ENCODE measurements around the gene ATP2B2.

Gene ATP2B2

GRCh38 chr3:10519236-10519635, 13.8 kb upstream of the ATP2B2 start:
- no peak for TF ChIP-seq TCF4 (CRISPR knock-in tag; IDR thresholded peaks at IDR 0.05; ENCODE audit: borderline replicate concordance)
- TF ChIP-seq, protein P1, sequence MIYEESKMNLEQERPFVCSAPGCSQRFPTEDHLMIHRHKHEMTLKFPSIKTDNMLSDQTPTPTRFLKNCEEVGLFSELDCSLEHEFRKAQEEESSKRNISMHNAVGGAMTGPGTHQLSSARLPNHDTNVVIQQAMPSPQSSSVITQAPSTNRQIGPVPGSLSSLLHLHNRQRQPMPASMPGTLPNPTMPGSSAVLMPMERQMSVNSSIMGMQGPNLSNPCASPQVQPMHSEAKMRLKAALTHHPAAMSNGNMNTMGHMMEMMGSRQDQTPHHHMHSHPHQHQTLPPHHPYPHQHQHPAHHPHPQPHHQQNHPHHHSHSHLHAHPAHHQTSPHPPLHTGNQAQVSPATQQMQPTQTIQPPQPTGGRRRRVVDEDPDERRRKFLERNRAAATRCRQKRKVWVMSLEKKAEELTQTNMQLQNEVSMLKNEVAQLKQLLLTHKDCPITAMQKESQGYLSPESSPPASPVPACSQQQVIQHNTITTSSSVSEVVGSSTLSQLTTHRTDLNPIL (CRISPR knock-in tag; IDR thresholded peaks at IDR 0.05; ENCODE audit: low read depth), result no peak
- no peak for TF ChIP-seq ZNF70 (CRISPR knock-in tag; IDR thresholded peaks at IDR 0.05)
- TF ChIP-seq ARNTL (CRISPR knock-in tag; IDR thresholded peaks at IDR 0.05; ENCODE audit: borderline replicate concordance, low read depth), result no peak
- no peak for TF ChIP-seq CSDC2 (CRISPR knock-in tag; IDR thresholded peaks at IDR 0.05)
- TF ChIP-seq, protein P2, sequence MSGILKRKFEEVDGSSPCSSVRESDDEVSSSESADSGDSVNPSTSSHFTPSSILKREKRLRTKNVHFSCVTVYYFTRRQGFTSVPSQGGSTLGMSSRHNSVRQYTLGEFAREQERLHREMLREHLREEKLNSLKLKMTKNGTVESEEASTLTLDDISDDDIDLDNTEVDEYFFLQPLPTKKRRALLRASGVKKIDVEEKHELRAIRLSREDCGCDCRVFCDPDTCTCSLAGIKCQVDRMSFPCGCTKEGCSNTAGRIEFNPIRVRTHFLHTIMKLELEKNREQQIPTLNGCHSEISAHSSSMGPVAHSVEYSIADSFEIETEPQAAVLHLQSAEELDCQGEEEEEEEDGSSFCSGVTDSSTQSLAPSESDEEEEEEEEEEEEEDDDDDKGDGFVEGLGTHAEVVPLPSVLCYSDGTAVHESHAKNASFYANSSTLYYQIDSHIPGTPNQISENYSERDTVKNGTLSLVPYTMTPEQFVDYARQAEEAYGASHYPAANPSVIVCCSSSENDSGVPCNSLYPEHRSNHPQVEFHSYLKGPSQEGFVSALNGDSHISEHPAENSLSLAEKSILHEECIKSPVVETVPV (CRISPR knock-in tag; IDR thresholded peaks at IDR 0.05), result no peak
- TF ChIP-seq, protein P3, sequence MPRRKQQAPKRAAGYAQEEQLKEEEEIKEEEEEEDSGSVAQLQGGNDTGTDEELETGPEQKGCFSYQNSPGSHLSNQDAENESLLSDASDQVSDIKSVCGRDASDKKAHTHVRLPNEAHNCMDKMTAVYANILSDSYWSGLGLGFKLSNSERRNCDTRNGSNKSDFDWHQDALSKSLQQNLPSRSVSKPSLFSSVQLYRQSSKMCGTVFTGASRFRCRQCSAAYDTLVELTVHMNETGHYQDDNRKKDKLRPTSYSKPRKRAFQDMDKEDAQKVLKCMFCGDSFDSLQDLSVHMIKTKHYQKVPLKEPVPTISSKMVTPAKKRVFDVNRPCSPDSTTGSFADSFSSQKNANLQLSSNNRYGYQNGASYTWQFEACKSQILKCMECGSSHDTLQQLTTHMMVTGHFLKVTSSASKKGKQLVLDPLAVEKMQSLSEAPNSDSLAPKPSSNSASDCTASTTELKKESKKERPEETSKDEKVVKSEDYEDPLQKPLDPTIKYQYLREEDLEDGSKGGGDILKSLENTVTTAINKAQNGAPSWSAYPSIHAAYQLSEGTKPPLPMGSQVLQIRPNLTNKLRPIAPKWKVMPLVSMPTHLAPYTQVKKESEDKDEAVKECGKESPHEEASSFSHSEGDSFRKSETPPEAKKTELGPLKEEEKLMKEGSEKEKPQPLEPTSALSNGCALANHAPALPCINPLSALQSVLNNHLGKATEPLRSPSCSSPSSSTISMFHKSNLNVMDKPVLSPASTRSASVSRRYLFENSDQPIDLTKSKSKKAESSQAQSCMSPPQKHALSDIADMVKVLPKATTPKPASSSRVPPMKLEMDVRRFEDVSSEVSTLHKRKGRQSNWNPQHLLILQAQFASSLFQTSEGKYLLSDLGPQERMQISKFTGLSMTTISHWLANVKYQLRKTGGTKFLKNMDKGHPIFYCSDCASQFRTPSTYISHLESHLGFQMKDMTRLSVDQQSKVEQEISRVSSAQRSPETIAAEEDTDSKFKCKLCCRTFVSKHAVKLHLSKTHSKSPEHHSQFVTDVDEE (CRISPR knock-in tag; IDR thresholded peaks at IDR 0.05), result no peak
- TF ChIP-seq GLIS3 (CRISPR knock-in tag; IDR thresholded peaks at IDR 0.05), result no peak
- no peak for TF ChIP-seq ESRRG (CRISPR knock-in tag; IDR thresholded peaks at IDR 0.05)
- TF ChIP-seq SNAI2 (CRISPR knock-in tag; IDR thresholded peaks at IDR 0.05), result no peak
- no peak for TF ChIP-seq ZNF565 (CRISPR knock-in tag; conservative IDR thresholded peaks at IDR 0.05; ENCODE audit: low read depth)
- TF ChIP-seq PPARA (CRISPR knock-in tag; IDR thresholded peaks at IDR 0.05; ENCODE audit: borderline replicate concordance), result no peak
- TF ChIP-seq ZC3H10 (CRISPR knock-in tag; IDR thresholded peaks at IDR 0.05), result no peak
- no peak for TF ChIP-seq OSR1 (CRISPR knock-in tag; IDR thresholded peaks at IDR 0.05)
- no peak for TF ChIP-seq ZFP3 (CRISPR knock-in tag; IDR thresholded peaks at IDR 0.05)
- TF ChIP-seq ZFP30 (CRISPR knock-in tag; IDR thresholded peaks at IDR 0.05), result no peak
- no peak for TF ChIP-seq ZNF8 (CRISPR knock-in tag; IDR thresholded peaks at IDR 0.05)
- ATAC-seq, result no peak

DNA sequence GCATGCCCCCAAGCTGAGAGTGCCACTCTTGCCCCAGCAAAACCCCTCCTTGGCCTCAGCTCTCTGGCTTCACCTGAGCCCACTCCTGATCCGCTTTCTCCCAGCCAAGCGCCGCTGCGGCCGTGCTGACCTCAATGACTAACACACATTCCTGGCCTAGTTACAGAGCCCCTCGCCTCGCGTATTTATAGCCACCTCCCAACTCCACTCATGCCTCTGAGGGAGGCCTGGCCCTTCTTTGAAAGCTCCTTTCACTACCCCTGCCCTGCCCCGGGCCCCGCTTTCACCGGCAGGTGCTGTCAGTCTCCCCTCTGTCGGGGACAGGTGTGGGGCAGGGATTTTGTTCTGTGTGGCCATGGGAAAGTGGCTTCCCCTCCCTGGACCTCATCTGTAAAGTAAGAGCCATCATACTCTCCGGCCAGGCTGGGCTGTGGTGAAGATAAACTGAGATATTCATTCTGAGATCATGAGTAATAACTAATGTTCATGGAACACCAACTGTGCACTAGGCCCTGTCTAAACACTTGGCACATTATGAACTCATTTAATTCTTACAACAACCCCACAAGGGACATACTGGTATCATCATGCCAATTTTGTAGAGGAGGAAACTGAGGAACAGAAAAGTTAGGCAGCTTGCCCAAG, 13.2 kb upstream of the ATP2B2 start:
- ATAC-seq, result no peak
- TF ChIP-seq ZFP30 (CRISPR knock-in tag; IDR thresholded peaks at IDR 0.05), result no peak
- TF ChIP-seq CSDC2 (CRISPR knock-in tag; IDR thresholded peaks at IDR 0.05), result no peak

DNA sequence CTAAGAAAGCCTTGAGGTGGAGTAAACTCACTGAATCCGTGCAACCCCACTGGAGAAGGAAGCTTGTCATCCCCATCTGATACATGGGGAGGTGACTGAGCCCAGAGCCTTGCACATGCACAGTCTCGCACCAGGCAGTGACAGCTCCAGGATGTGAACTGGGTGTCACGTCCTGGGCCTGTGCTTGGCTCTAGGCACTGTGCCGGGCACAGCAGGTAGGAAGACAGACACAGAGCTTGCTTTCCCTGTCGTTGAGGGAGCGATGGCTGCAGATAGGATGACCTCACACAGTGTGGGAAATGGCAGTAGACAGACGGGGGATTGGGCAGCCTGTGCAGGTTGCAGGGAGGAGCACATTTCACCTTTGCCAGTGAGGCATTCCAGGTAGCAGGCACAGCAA, 12.2 kb upstream of the ATP2B2 start:
- TF ChIP-seq OSR1 (CRISPR knock-in tag; IDR thresholded peaks at IDR 0.05) (no peak), ZFP30 (CRISPR knock-in tag; IDR thresholded peaks at IDR 0.05) (no peak), BACH2 (CRISPR knock-in tag; IDR thresholded peaks at IDR 0.05; ENCODE audit: borderline replicate concordance) (no peak)
- TF ChIP-seq, protein P2 (CRISPR knock-in tag; IDR thresholded peaks at IDR 0.05), result no peak
- ATAC-seq, result no peak

DNA sequence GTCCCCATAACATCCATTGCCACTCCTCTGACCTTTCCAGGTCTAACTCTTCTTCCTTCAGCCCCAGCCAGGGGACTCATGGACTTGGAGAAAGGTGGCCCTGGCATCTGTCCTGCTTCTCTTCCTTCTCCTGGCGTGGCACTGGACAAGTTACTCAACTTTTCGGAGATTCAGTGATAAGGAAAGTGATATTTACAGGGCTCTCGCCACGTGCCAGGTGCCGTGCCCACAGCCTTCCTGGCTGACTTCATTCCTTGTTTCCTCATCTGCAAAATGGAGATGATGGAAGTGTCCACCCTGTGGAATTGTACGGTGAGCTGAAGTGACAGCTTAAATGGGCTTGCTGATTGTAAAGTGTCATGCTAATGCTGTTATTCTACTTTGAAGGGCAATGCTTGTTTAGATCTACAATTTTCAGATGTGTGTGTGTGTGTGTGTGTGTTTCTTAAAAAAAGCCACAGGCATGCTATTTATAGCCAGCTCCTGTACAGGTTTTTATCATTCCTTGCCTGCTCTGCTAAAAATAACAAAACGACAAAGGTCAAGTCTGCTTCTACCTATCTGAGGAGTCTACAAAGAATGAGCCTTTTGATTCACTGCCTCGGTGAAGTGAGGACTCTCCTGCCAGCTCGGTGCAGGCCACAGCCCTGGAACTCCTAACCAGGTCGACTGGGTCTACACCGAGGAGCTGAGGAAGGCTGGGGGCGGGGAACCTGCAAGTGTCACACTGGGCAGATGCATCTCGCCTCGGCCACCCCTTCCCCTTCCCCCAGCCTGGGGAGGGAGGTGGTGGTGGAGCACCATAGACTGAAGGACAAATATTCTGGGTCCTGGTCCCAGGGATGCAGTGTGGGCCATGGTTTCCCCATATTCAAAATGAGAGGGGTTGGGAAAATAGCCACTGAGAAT, 11.4 kb upstream of the ATP2B2 start:
- no peak for ATAC-seq
- TF ChIP-seq, protein P2 (CRISPR knock-in tag; IDR thresholded peaks at IDR 0.05), result no peak
- no peak for TF ChIP-seq ZNF8 (CRISPR knock-in tag; IDR thresholded peaks at IDR 0.05)
- TF ChIP-seq TCF4 (CRISPR knock-in tag; IDR thresholded peaks at IDR 0.05; ENCODE audit: borderline replicate concordance), result no peak
- no peak for TF ChIP-seq TOX (CRISPR knock-in tag; IDR thresholded peaks at IDR 0.05; ENCODE audit: borderline replicate concordance)
- no peak for TF ChIP-seq OSR1 (CRISPR knock-in tag; IDR thresholded peaks at IDR 0.05)
- no peak for TF ChIP-seq BACH2 (CRISPR knock-in tag; IDR thresholded peaks at IDR 0.05; ENCODE audit: borderline replicate concordance)
- TF ChIP-seq SNAI2 (CRISPR knock-in tag; IDR thresholded peaks at IDR 0.05), result no peak
- no peak for TF ChIP-seq PPARA (CRISPR knock-in tag; IDR thresholded peaks at IDR 0.05; ENCODE audit: borderline replicate concordance)
- TF ChIP-seq, protein P4, sequence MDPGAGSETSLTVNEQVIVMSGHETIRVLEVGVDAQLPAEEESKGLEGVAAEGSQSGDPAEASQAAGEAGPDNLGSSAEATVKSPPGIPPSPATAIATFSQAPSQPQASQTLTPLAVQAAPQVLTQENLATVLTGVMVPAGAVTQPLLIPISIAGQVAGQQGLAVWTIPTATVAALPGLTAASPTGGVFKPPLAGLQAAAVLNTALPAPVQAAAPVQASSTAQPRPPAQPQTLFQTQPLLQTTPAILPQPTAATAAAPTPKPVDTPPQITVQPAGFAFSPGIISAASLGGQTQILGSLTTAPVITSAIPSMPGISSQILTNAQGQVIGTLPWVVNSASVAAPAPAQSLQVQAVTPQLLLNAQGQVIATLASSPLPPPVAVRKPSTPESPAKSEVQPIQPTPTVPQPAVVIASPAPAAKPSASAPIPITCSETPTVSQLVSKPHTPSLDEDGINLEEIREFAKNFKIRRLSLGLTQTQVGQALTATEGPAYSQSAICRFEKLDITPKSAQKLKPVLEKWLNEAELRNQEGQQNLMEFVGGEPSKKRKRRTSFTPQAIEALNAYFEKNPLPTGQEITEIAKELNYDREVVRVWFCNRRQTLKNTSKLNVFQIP (CRISPR knock-in tag; IDR thresholded peaks at IDR 0.05; ENCODE audit: borderline replicate concordance, low read depth), result no peak
- TF ChIP-seq RARB (CRISPR knock-in tag; IDR thresholded peaks at IDR 0.05), result no peak

Data from SK-N-SH treated with all-trans-retinoic acid at 6 μM for 48 hours (cell line).